Measurements from ENCODE around the gene SRA1.

Gene SRA1

DNA sequence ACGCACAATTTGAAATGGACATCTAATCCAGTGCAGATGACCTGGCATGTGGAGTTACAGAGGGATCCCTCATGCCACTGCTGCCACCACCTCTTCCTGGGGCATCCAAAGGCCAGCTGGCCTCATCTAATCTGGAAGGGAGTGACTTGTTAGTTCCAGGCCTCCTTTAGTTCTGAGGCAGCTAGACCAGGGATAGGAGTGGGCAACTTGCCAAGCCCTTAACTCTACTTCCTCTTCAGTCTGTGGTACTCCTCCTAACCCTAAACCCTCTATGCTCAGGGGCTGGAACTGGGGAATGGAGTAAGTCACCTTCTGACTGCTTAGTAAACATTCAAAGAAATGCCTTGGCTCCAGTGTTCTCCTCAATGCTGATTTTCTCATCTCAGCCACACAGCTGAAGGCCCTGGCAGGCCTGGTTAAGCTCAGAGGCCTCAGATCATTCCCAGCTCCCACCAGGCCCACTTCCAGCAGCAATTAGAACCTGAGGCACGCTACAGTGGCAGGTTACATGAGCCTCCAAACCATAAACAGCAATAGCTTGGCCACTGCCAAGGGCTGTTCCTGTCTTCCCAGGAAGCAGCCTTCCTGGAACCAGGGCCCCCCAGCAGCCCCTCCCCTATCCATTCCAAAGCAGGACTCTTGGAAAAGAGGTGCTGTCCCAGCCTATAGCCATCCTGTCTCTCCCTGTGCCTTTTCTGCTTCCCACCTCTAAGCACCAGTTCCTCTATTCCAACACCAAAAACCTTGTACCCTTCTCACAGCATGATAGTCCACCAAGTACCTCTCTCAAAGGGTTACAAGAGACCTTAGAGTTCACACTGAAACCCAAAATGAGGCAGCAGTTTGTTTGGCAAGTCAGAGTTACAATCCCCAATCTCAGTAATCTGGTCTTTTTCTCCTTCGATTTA is 7.8 kb downstream of the SRA1 start:
- DNase-seq, result peak; percentile 35

DNA sequence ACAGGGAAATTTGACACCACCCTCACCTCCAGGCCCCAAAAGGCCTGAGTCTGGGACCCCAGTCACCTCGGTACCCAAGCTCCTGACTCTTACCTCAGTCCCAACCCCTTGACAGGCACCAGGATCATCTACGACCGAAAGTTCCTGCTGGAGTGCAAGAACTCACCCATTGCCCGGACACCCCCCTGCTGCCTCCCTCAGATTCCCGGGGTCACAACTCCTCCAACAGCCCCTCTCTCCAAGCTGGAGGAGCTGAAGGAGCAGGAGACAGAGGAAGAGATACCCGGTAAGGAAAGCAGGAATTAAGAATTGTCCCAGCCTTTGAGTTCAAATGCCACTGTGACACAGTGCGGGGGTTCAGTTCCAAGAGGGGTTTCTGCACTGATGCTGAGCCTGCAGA is 8.5 kb downstream of the SRA1 start:
- DNase-seq, result no peak

DNA sequence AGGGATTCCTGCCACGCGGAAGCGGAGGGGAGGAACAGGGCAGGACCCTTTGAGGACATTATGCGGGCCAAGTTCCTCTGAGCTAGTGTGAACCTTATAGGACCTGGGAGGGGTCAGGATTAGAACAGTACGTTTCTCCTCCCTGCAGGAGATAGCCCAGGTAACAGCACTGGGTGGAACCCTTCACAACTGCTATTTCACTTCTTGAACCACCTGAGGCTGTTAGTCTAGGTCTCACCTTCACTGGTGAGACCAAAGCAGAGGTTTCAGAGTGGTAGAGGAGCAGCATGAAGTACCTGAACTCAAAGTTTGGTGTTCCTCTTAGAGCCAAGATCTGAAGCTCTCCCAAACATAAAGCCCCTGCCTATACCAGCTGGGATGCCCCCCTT is 9.0 kb downstream of the SRA1 start:
- no peak for DNase-seq

DNA sequence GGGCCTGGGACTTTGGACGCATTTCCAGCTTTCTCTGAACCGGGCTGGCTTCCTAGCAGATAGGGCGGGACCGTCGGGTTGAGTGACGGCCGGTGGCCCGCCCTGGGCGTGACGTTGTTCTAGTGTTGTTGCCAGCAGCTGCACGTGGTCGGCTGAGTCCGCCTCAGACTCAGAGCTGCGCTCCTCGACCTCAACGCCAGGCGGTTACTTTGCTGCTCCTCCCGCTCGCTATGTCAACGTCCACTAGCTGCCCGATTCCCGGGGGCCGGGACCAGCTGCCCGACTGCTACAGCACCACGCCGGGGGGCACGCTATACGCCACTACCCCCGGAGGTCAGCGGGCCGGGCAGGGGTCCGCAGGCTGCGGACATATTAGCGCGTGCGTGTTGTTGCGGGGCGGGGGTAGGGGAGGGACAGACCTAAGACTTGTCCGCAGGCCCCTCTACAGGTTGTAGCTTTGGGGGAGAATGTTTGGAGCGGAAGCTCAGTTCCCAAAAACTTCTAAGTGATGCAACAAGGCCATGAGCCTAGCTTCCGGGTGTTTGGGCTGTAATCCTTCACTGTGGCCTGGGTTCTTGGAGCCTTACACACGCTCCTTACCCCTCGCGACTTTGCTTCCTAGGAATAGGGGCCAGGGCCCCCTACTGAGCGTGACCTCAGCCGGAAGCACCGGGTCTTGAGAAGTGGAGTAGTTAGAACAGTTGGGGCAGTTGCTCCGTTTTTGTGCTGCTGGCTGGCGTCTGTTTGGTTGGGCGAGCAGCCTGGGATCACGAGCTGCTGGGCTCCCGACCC is 9.6 kb downstream of the SRA1 start, which contains the start of gene EIF4EBP3:
Gene EIF4EBP3 (plus strand): TSS at position 155 of the 792 bp plus-strand sequence. CDS start 76 bp downstream, at position 231.
- DNase-seq, result peak; percentile 89

DNA sequence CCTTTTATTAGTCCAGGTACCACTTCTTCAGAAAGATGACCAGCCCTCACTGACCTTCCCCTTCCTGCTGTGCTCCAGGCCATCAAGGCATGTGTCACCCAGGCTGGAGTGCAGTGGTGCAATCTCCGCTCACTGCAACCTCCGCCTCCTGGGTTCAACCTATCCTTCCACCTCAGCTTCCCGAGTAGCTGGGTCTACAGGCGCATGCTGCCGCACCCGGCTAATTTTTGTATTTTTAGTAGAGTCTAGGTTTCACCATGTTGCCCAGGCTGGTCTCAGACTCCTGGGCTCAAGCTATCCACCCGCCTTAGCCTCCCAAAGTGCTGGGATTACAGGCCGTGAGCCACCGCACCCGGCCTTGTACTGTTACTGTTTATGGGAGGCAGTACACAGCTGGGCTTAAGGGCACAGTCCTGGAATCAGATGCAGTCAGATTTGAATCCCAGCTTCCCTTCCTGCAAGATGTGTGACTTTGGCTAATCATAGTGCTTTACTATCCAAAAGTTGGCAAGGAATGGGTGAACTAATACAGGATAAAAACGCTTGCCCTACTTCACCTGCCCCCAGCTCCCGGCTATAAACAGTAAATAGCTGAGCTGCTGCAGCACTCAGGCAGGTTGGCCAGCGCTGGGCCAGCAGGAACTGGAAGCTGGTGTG is 10.3 kb downstream of the SRA1 start:
- no peak for DNase-seq

DNA sequence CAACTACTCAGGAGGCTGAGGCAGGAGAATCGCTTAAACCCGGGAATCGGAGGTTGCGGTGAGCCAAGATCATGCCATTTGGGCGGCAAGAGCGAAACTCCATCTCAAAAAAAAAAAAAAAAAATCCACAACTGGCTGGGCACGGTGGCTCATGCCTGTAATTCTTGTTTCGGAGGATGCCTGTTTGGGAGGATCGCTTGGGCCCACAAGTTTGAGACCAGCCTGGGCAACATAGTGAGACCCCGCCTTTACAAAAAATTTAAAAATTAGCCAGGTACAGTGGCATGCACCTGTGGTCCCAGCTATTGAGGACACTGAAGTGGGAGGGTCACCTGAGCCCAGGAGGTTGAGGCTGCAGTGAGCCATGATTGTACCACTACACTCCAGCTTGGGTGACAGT is 11.7 kb downstream of the SRA1 start:
- no peak for DNase-seq

DNA sequence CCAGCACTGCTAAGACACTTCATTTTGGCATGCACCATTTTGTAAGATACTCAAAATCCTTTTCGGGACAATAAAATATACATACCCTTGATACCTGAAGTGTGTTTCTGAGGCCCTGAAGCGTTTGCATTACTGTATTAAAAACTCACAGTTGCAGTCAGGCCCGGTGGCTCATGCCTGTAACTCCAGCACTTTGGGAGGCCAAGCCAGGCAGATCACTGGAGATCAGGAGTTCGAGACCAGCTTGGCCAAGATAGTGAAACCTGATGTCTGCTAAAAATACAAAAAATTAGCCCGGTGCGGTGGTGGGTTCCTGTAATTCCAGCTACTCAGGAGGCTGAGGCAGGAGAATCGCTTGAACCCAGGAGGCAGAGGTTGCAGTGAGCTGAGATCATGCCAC is 12.3 kb downstream of the SRA1 start:
- DNase-seq, result no peak

DNA sequence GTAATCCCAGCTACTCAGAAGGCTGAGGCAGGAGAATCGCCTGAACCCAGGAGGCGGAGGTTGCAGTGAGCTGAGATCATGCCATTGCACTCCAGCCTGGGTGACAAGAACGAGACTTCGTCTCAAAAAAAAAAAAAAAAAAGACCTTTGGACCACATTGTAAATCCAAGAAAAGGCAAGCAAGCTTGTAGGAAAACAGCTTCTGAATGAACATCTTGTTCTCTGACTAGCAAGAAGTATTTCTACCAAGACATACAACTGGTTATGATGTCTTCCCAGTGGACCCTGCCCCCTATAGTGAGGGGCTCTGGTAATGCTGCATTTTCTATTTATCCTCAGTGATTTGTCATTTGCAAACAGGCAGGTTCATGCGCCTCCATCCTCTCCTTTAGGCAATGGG is 14.3 kb downstream of the SRA1 start:
- DNase-seq, result no peak

DNA sequence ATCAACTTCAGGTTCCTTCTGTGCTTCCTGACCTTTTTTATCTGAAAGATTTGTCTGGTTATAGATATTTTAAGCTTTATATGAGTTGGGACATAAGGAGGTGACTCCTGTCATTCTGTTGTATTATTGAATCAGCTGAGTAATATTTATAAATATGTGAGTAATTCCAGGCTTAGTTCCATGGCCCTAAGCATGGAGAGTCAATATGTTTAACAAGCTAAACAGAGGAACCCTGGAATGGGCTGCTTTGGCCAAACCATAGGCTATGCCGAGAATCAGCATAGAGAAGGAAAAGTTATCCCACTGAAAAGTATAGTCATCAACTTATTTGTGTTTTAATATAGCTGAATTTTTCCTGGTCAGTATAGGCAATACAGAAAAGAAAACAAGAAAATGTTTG is 17.0 kb downstream of the SRA1 start:
- no peak for DNase-seq

DNA sequence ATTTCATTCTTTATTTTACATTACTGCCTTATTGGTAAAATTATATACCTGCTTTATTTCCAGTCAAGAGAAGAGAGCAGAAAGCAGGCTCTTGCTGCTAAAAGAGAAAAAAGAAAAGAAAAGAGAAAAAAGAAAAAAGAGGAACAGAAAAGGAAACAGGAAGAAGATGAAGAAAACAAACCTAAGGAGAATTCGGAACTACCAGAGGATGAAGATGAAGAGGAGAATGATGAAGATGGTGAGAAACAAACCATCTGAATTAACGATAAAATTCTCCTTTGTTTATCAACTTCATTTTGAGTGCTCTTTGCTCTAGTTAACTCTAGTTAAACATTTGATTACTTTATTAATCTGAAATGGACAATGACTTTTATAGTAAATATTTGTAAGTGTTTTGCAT is 33.3 kb downstream of the SRA1 start:
- DNase-seq, result no peak

DNA sequence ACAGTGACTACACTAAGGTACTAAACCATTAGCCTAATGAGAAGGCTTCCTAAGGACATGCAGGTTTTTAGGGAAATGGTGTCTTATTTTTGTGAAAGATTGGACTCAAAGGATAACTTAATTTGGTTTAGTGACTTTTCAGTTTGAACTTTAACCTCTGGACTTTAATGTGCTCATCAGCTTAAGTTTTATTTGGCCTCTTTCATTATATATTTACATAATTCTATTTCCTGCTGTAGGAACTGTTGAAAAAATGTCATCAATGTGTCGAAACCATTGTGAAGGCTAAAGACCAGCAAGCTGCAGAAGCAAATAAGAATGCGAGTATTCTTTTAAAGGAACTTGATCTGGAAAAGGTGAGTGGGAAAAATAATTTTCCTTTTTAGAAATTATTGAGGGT is 44.1 kb downstream of the SRA1 start:
- no peak for DNase-seq

DNA sequence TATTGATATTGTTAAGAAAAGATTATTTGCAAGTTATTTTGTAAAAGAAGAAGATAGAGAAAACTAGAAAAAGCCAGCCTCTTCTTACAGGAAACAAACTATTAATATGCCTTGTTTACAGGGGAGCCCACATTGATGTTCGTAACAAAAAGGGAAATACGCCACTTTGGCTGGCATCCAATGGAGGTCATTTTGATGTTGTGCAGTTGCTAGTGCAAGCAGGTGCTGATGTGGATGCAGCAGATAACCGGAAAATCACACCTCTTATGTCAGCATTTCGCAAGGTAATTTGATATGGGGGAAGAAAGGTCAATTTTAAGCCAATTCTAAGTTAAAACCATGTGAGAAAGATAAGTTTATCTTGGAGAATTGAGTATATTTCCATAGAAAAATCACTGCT is 47.4 kb downstream of the SRA1 start:
- no peak for DNase-seq

DNA sequence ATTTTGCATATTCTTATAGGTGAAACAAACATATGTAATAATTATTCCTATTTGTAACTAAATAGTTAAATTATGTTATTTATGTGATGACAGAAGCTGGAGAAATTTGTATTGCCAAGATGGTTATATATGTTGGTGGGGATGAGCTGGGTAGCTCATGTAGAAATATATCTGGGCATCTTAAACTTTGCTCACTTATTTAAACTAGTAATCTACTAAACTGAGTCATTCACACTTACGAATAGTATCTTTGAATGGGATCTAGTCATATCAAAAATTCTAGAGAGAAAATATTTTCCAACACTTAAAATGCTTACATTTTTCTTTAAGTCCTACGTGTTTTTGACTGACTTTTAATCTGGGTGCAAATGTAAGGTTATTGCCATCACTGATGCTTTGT is 54.4 kb downstream of the SRA1 start:
- no peak for DNase-seq
